B cell (primary cell): ENCODE data around the gene SLC25A21. TPM values are rescaled to one million over a fixed set of nuclear protein-coding genes. Genes with fewer than 3 reads are reported as not detected.
"Not testable (repeated sequence)": the region's sequence is repeated elsewhere in the genome, so short reads cannot be mapped to it uniquely, and the experiment has no call there.

ENCODE experiments used
- ATAC-seq: fragments of 200-7000 bp; cut with Tn5 transposase; one replicate; pipeline ENCODE4 v1.10.0; 2021; ENCODE audit warnings: low read depth, mild to moderate bottlenecking, moderate number of reproducible peaks, moderate library complexity
- CTCF ChIA-PET: fragments of 350-600 bp; sonication (Branson Sonifier 250); formaldehyde crosslinking; loops from one replicate; lab custom pipeline; 2021; ENCODE audit warnings: antibody characterized with exemption, inconsistent platforms; lab: Charles Lee
- POLR2A ChIA-PET: fragments of 350-600 bp; sonication (Branson Sonifier 250); formaldehyde crosslinking; loops from one replicate; lab custom pipeline; 2021; ENCODE audit warnings: antibody characterized with exemption; lab: Charles Lee
- DNase-seq: peaks from one replicate; pipeline ENCODE4 v3.0.0; 2013
- H2AFZ ChIP-seq: 2 replicates; pipeline ENCODE4 v1.6.1; 2012; ENCODE audit warnings: mild to moderate bottlenecking, low read depth, low read length; ENCODE audit not compliant: insufficient read depth, poor library complexity, severe bottlenecking
- H3K27ac ChIP-seq, 2 donors: 1 replicate in 1 of 2; 2 replicates in 1 of 2; pipeline ENCODE4 v1.5.1; 2012 to 2013; ENCODE audit warnings: low read length in 2 of 2, mild to moderate bottlenecking in 2 of 2, moderate library complexity in 1 of 2
- H3K27me3 ChIP-seq, 4 experiments: fragments of 200-600 bp in 1 of 4; sonication (generic) in 1 of 4; replicated peaks in 1 of 4; 1 replicate in 2 of 4; 2 replicates in 2 of 4; pipeline versions ENCODE4 v1.6.1 to v1.7.0; 2013 to 2016; ENCODE audit warnings: low read length in 3 of 4, mild to moderate bottlenecking in 2 of 4, mixed read lengths in 1 of 4, moderate library complexity in 1 of 4; ENCODE audit not compliant: insufficient read depth in 4 of 4, control insufficient read depth in 3 of 4; ENCODE audit errors: control extremely low read depth in 1 of 4
- H3K36me3 ChIP-seq, 2 experiments: replicated peaks in 1 of 2; 1 replicate in 1 of 2; 2 replicates in 1 of 2; pipeline versions ENCODE4 v1.6.1 to v1.7.1; 2013; ENCODE audit warnings: low read length in 1 of 2; ENCODE audit not compliant: insufficient read depth in 2 of 2, control insufficient read depth in 1 of 2; ENCODE audit errors: control extremely low read depth in 1 of 2, extremely low read depth in 1 of 2
- H3K4me1 ChIP-seq, 2 donors: fragments of 200-600 bp in 1 of 2; sonication (generic) in 1 of 2; 1 replicate in 1 of 2; 2 replicates in 1 of 2; pipeline versions ENCODE4 v1.5.1 to v1.6.1; 2013 to 2017; ENCODE audit warnings: low read length in 2 of 2; ENCODE audit not compliant: control insufficient read depth in 2 of 2, insufficient read depth in 2 of 2
- H3K4me2 ChIP-seq: replicated peaks from 2 replicates; pipeline ENCODE3; 2012; ENCODE audit warnings: mild to moderate bottlenecking, low read depth, low read length; ENCODE audit not compliant: poor library complexity, severe bottlenecking
- H3K4me3 ChIP-seq, 5 experiments: fragments of 200-600 bp in 1 of 5; sonication (generic) in 1 of 5; 1 replicate in 3 of 5; 2 replicates in 2 of 5; pipeline versions ENCODE4 v1.5.1 to v1.7.0; 2011 to 2016; ENCODE audit warnings: low read length in 4 of 5, mild to moderate bottlenecking in 4 of 5, low read depth in 2 of 5, control low read depth in 1 of 5, moderate library complexity in 1 of 5; ENCODE audit not compliant: insufficient read depth in 1 of 5; ENCODE audit errors: control extremely low read depth in 1 of 5, extremely low read depth in 1 of 5
- H3K79me2 ChIP-seq: fragments of 200-600 bp; sonication (generic); one replicate; pipeline ENCODE4 v1.6.0; 2016; ENCODE audit warnings: low read length; ENCODE audit not compliant: control insufficient read depth, insufficient read depth
- H3K9ac ChIP-seq: fragments of 200-600 bp; sonication (generic); 2 replicates; pipeline ENCODE4 v1.6.1; 2017; ENCODE audit warnings: mild to moderate bottlenecking, low read length, moderate library complexity
- H3K9me3 ChIP-seq, 3 donors: one replicate each; pipeline versions ENCODE4 v1.6.1 to v1.7.1; 2013; ENCODE audit warnings: low read length in 2 of 3; ENCODE audit not compliant: control insufficient read depth in 2 of 3, insufficient read depth in 1 of 3; ENCODE audit errors: control extremely low read depth in 1 of 3
- H4K20me1 ChIP-seq: 2 replicates; pipeline ENCODE4 v1.6.0; 2012; ENCODE audit warnings: mild to moderate bottlenecking, low read length; ENCODE audit not compliant: insufficient read depth, control insufficient read depth, poor library complexity, severe bottlenecking
- H3K27ac Mint-ChIP-seq: one replicate; pipeline ENCODE4 v1.8.0; 2021; ENCODE audit warnings: mixed read lengths
- H3K27me3 Mint-ChIP-seq: one replicate; pipeline ENCODE4 v1.8.0; 2021; ENCODE audit warnings: mixed read lengths
- H3K4me1 Mint-ChIP-seq: one replicate; pipeline ENCODE4 v1.8.0; 2021; ENCODE audit warnings: mixed read lengths
- H3K4me3 Mint-ChIP-seq: one replicate; pipeline ENCODE4 v1.8.0; 2021; ENCODE audit warnings: mixed read lengths
- H3K9me3 Mint-ChIP-seq: one replicate; pipeline ENCODE4 v1.8.0; 2022; ENCODE audit warnings: mixed read lengths; ENCODE audit not compliant: insufficient read depth
- EZH2 ChIP-seq: IDR thresholded peaks from 2 replicates; pipeline ENCODE4 v1.6.1; 2012; ENCODE audit warnings: borderline replicate concordance, low read depth, mild to moderate bottlenecking, moderate library complexity, low read length; ENCODE audit not compliant: insufficient read depth, poor library complexity, severe bottlenecking
- WGBS: methylation state at CpG from one replicate; pipeline ENCODE4 v1.1.5; 2013; ENCODE audit warnings: missing lambda C conversion rate; ENCODE audit not compliant: insufficient coverage; 5-methylcytosine and 5-hydroxymethylcytosine counted together
- intact Hi-C: fragments of 100-400 bp; cut with micrococcal nuclease; formaldehyde crosslinking; loops from one replicate; pipeline ENCODE4 v1.10.0; 2022
- polyA plus RNA-seq: library from polyadenylated mRNA; depleted of rRNA; stranded (reverse); fragments of >200 nt; gene quantifications from 2 replicates; pipeline ENCODE4 v1.2.3, GENCODE V29; 2012
- total RNA-seq, 2 donors: library from RNA; stranded (reverse); fragments of 120-200 nt in 1 of 2; gene quantifications; 1 replicate in 1 of 2; 2 replicates in 1 of 2; pipeline versions ENCODE4 v1.2.3 to v1.2.4, GENCODE V29; 2013 to 2022
- TF ChIP-seq, protein P1 (sequence below): fragments of 200-600 bp; IDR thresholded peaks from one replicate; pipeline ENCODE4 v1.8.0; 2022; ENCODE audit warnings: antibody characterized with exemption, mild to moderate bottlenecking

Gene SLC25A21
- total and polyA plus RNA-seq, 2 donors (not counting 1 experiment from before 2014, with no cell fraction given): not detected

DNA sequence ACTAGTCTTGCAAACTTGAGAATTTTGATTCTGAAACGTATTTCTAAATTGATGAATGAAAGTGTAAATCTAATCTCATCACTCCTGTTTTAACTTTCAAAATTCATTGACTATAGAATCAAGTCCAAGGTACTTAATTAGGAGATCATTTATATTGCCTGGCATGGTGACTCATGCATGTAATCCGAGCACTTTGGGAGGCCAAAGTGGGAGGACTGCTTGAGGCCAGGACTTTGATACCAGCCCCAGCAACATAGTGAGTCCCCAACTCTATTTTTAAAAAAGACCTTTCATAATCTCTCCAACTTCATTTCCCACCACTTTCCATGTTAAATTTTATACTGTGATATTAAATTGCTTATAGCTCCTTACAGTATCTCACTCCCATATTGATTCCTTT is 22.3 kb upstream of the SLC25A21 start:
- peaks cover 14% of the 10 kb centered on the region for H3K27me3 Mint-ChIP-seq
- TF ChIP-seq EZH2: no peak
- TF ChIP-seq, protein P1, sequence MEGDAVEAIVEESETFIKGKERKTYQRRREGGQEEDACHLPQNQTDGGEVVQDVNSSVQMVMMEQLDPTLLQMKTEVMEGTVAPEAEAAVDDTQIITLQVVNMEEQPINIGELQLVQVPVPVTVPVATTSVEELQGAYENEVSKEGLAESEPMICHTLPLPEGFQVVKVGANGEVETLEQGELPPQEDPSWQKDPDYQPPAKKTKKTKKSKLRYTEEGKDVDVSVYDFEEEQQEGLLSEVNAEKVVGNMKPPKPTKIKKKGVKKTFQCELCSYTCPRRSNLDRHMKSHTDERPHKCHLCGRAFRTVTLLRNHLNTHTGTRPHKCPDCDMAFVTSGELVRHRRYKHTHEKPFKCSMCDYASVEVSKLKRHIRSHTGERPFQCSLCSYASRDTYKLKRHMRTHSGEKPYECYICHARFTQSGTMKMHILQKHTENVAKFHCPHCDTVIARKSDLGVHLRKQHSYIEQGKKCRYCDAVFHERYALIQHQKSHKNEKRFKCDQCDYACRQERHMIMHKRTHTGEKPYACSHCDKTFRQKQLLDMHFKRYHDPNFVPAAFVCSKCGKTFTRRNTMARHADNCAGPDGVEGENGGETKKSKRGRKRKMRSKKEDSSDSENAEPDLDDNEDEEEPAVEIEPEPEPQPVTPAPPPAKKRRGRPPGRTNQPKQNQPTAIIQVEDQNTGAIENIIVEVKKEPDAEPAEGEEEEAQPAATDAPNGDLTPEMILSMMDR: no peak
- Histone ChIP-seq H3K4me1 (peaks cover 0 to 3% of the 10 kb centered on the region in 2 donors), H3K9ac (no peak overlapping the region), H4K20me1 (no peaks in the 10 kb centered on the region), H3K36me3 (no peaks in the 10 kb centered on the region), H3K27me3 (peaks cover 0 to 8% (median 0%) of the 10 kb centered on the region in 4 experiments), H3K79me2 (no peaks in the 10 kb centered on the region), H3K4me2 (no peak overlapping the region), H3K9me3 (peaks cover 0 to 7% (median 0%) of the 10 kb centered on the region in 3 donors), H2AFZ (no peak overlapping the region), H3K27ac (no peak overlapping the region), H3K4me3 (no peak overlapping the region)
- H3K9me3 Mint-ChIP-seq: peaks cover 2% of the 10 kb centered on the region
- WGBS: 80% methylated on average over 1 of the region's 2 CpGs
- POLR2A ChIA-PET: no interaction called here
- DNase-seq (no peak), ATAC-seq (no peak)
- H3K4me3 Mint-ChIP-seq: no peak overlapping the region
- peaks cover 13% of the 10 kb centered on the region for H3K4me1 Mint-ChIP-seq
- intact Hi-C loops: no loop called here
- H3K27ac Mint-ChIP-seq: no peak overlapping the region
- CTCF ChIA-PET: no interaction called here

DNA sequence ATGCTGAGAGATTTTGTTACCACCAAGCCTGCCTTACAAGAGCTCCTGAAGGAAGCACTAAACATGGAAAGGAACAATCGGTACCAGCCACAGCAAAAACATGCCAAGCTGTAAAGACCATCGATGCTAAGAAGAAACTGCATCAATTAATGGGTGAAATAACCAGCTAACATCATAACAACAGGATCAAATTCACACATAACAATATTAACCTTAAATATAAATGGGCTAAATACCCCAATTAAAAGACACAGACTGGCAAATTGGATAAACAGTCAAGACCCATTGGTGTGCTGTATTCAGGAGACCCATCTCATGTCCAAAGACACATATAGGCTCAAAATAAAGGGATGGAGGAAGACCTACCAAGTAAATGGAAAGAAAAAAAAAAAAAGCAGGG is 17.3 kb upstream of the SLC25A21 start:
- POLR2A ChIA-PET, H3K36me3 ChIP-seq, ATAC-seq, H2AFZ ChIP-seq, DNase-seq, H3K9me3 ChIP-seq, H3K27ac ChIP-seq, H3K27me3 Mint-ChIP-seq, H3K27ac Mint-ChIP-seq, H3K4me1 Mint-ChIP-seq, CTCF ChIA-PET, H3K9me3 Mint-ChIP-seq, H3K4me1 ChIP-seq, H4K20me1 ChIP-seq, H3K79me2 ChIP-seq, intact Hi-C loops, H3K4me2 ChIP-seq, H3K9ac ChIP-seq, H3K27me3 ChIP-seq, H3K4me3 ChIP-seq, H3K4me3 Mint-ChIP-seq: not testable (repeated sequence)
- 86% methylated on average over 1 of the region's 2 CpGs for WGBS

DNA sequence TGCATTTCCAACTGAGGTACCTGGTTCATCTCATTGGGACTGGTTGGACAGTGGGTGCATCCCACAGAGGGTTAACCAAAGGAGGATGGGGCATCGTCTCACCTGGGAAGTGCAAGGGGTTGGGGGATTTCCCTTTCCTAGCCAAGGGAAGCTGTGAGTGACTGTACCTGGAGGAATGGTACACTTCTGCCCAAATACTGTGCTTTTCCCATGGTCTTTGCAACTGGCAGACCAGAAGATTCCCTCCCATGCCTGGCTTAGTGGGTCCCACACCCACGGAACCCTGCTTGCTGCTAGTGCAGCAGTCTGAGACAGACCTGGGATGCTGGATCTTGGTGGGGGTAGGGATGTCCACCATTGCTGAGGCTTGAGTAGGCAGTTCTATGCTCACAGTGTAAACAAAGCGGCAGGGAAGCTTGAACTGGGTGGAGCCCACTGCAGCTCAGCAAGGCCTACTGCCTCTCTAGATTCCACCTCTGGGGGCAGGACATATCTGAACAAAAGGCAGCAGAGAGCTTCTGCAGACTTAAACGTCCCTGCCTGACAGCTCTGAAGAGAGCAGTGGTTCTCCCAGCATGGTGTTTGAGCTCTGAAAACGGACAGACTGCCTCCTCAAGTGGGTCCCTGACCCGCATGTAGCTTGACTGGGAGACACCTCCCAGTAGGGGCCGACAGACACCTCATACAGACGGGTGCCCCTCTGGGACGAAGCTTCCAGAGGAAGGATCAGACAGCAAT is 15.6 kb upstream of the SLC25A21 start:
- 77% methylated on average over 9 of the region's 9 CpGs for WGBS
- H4K20me1 ChIP-seq, H3K27ac ChIP-seq, intact Hi-C loops, POLR2A ChIA-PET, H3K9ac ChIP-seq, CTCF ChIA-PET, H3K4me3 Mint-ChIP-seq, DNase-seq, H3K4me2 ChIP-seq, H3K27me3 ChIP-seq, H3K9me3 ChIP-seq, H3K9me3 Mint-ChIP-seq, H3K27ac Mint-ChIP-seq, H2AFZ ChIP-seq, H3K4me3 ChIP-seq, H3K4me1 ChIP-seq, ATAC-seq, H3K27me3 Mint-ChIP-seq, H3K79me2 ChIP-seq, H3K36me3 ChIP-seq, H3K4me1 Mint-ChIP-seq: not testable (repeated sequence)
